Measurements from ENCODE around the gene ZNF281. TPM values are rescaled to one million over a fixed set of nuclear protein-coding genes. Genes with fewer than 3 reads are reported as not detected.
A peak's percentile ranks its signal among the peaks of the same experiment; 100 is the strongest.

Gene ZNF281
- total RNA-seq, 1 donor from 2014 or later, result 36.2 TPM

DNA sequence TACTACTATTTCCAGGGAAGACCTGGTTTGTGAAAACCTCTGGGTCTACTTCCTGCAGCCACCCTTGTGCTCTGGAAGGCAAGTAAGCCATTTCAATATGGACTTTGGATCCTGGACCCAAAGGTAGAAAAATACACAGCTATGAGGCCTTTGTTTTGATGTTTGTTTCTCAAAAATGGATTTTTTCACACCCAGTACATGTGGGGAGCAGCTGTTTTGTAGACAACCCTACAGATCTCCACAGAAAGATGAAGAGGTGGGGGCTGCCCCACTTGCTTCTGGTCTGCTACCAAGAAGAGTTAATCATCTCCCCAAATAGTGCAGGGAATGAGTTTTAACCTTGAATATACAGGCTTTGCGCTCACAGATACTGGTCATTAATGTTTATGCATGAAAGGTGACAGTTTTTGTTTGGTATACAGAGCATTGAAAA lies 29.2 kb downstream of the ZNF281 start:
- Histone ChIP-seq H3K4me2 (ENCODE audit: low read length) (no peak overlapping the region), H3K4me1 (ENCODE audit: insufficient read depth, low read length) (peaks cover 24% of the 10 kb centered on the region), H3K27ac (ENCODE audit: low read depth, low read length) (peak overlapping the region; percentile 51), H3K36me3 (ENCODE audit: insufficient read depth, low read length) (no peaks in the 10 kb centered on the region), H3K4me3 (ENCODE audit: insufficient read depth, low read depth, low read length) (no peak overlapping the region), H3K9me3 (ENCODE audit: insufficient read depth, low read depth, low read length) (no peaks in the 10 kb centered on the region), H4K20me1 (ENCODE audit: insufficient read depth, low read length) (no peaks in the 10 kb centered on the region), H3K9ac (ENCODE audit: low read length) (no peak overlapping the region), H3K27me3 (ENCODE audit: insufficient read depth, low read length) (no peaks in the 10 kb centered on the region), H2AFZ (ENCODE audit: low read depth, low read length) (no peak overlapping the region), H3K79me2 (ENCODE audit: insufficient read depth, low read length) (no peaks in the 10 kb centered on the region)
- Mint-ChIP-seq H3K36me3 (ENCODE audit: low read depth, unreplicated experiment) (no peaks in the 10 kb centered on the region), H3K4me1 (ENCODE audit: low read depth, unreplicated experiment) (peaks cover 25% of the 10 kb centered on the region), H3K27me3 (ENCODE audit: low read depth, unreplicated experiment) (no peaks in the 10 kb centered on the region), H3K9me3 (ENCODE audit: unreplicated experiment) (no peaks in the 10 kb centered on the region), H3K4me3 (ENCODE audit: unreplicated experiment) (no peak overlapping the region), H3K27ac (ENCODE audit: unreplicated experiment) (peak overlapping the region; percentile 67)
- no peak for TF ChIP-seq EZH2 (IDR thresholded peaks at IDR 0.05; ENCODE audit: insufficient read depth, low read length)
- no peak for TF ChIP-seq CTCF (IDR thresholded peaks at IDR 0.05; ENCODE audit: insufficient read depth, low read depth, low read length)
- FAIRE-seq, result no peak
- no peak for DNase-seq (ENCODE audit: low read depth)

DNA sequence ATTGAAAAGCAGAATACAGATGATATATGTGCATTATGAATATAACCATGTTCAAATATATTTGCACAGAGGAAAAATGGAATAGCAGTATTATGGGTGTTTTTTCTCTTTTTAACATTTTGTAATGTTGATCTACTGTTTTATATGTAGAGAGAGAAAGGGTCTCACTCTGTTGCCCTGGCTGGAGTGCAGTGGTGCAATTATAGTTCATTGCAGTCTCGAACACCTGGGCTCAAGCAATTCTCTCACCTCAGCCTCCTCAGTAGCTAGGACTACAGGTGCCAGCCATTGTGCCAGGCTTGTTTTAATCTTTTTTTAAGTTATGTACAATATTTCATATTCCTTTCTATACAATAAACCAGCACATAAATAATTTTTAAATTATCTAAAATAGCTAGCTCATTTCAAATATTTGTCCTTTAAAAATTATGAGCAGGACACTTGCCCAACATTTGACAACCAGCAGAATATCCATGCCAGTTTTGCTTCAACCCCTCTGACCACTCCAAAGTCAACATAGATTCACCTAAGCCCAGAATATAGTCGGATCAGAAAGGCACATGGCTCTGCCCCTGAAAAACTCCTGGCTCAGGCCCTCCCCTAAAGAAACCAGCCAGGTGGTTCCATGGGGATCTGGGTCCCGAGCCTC lies 29.8 kb downstream of the ZNF281 start:
- TF ChIP-seq EZH2 (IDR thresholded peaks at IDR 0.05; ENCODE audit: insufficient read depth, low read length), result no peak
- TF ChIP-seq CTCF (IDR thresholded peaks at IDR 0.05; ENCODE audit: insufficient read depth, low read depth, low read length), result no peak
- peak overlapping the region; percentile 51 for H3K27ac ChIP-seq (ENCODE audit: low read depth, low read length)
- peaks cover 29% of the 10 kb centered on the region for H3K4me1 Mint-ChIP-seq (ENCODE audit: low read depth, unreplicated experiment)
- H3K79me2 ChIP-seq (ENCODE audit: insufficient read depth, low read length), result no peaks in the 10 kb centered on the region
- DNase-seq (ENCODE audit: low read depth) (no peak), FAIRE-seq (no peak)
- no peak overlapping the region for H3K9ac ChIP-seq (ENCODE audit: low read length)
- no peak overlapping the region for H3K4me3 ChIP-seq (ENCODE audit: insufficient read depth, low read depth, low read length)
- no peak overlapping the region for H2AFZ ChIP-seq (ENCODE audit: low read depth, low read length)
- no peaks in the 10 kb centered on the region for H3K36me3 ChIP-seq (ENCODE audit: insufficient read depth, low read length)
- no peaks in the 10 kb centered on the region for H3K27me3 Mint-ChIP-seq (ENCODE audit: low read depth, unreplicated experiment)
- H3K4me1 ChIP-seq (ENCODE audit: insufficient read depth, low read length), result peaks cover 28% of the 10 kb centered on the region
- H3K9me3 ChIP-seq (ENCODE audit: insufficient read depth, low read depth, low read length), result no peaks in the 10 kb centered on the region
- no peaks in the 10 kb centered on the region for H4K20me1 ChIP-seq (ENCODE audit: insufficient read depth, low read length)
- no peak overlapping the region for H3K4me3 Mint-ChIP-seq (ENCODE audit: unreplicated experiment)
- no peaks in the 10 kb centered on the region for H3K9me3 Mint-ChIP-seq (ENCODE audit: unreplicated experiment)
- no peaks in the 10 kb centered on the region for H3K27me3 ChIP-seq (ENCODE audit: insufficient read depth, low read length)
- peak overlapping the region; percentile 65 for H3K4me2 ChIP-seq (ENCODE audit: low read length)
- no peaks in the 10 kb centered on the region for H3K36me3 Mint-ChIP-seq (ENCODE audit: low read depth, unreplicated experiment)
- peak overlapping the region; percentile 67 for H3K27ac Mint-ChIP-seq (ENCODE audit: unreplicated experiment)

- Histone ChIP-seq H3K27ac (ENCODE audit: low read depth, low read length) (peak overlapping the region; percentile 51), H3K36me3 (ENCODE audit: insufficient read depth, low read length) (no peaks in the 10 kb centered on the region), H3K9ac (ENCODE audit: low read length) (no peak overlapping the region), H3K27me3 (ENCODE audit: insufficient read depth, low read length) (no peaks in the 10 kb centered on the region), H2AFZ (ENCODE audit: low read depth, low read length) (no peak overlapping the region), H3K79me2 (ENCODE audit: insufficient read depth, low read length) (no peaks in the 10 kb centered on the region), H3K4me1 (ENCODE audit: insufficient read depth, low read length) (peaks cover 34% of the 10 kb centered on the region), H3K4me3 (ENCODE audit: insufficient read depth, low read depth, low read length) (no peak overlapping the region), H3K4me2 (ENCODE audit: low read length) (peak overlapping the region; percentile 65), H3K9me3 (ENCODE audit: insufficient read depth, low read depth, low read length) (no peaks in the 10 kb centered on the region), H4K20me1 (ENCODE audit: insufficient read depth, low read length) (no peaks in the 10 kb centered on the region)
- H3K27ac Mint-ChIP-seq (ENCODE audit: unreplicated experiment), result peak overlapping the region; percentile 93
- no peak overlapping the region for H3K4me3 Mint-ChIP-seq (ENCODE audit: unreplicated experiment)
- no peaks in the 10 kb centered on the region for H3K36me3 Mint-ChIP-seq (ENCODE audit: low read depth, unreplicated experiment)
- DNase-seq (ENCODE audit: low read depth) (peak; percentile 95), FAIRE-seq (peak; percentile 89)
- no peaks in the 10 kb centered on the region for H3K27me3 Mint-ChIP-seq (ENCODE audit: low read depth, unreplicated experiment)
- H3K9me3 Mint-ChIP-seq (ENCODE audit: unreplicated experiment), result no peaks in the 10 kb centered on the region
- TF ChIP-seq EZH2 (IDR thresholded peaks at IDR 0.05; ENCODE audit: insufficient read depth, low read length), result no peak
- peaks cover 35% of the 10 kb centered on the region for H3K4me1 Mint-ChIP-seq (ENCODE audit: low read depth, unreplicated experiment)
Measured at GRCh38 chr1:200379432-200379757, 30.4 kb downstream of the ZNF281 start.
